ENCODE data around the gene CACNA1C.

CACNA1C gene

DNA sequence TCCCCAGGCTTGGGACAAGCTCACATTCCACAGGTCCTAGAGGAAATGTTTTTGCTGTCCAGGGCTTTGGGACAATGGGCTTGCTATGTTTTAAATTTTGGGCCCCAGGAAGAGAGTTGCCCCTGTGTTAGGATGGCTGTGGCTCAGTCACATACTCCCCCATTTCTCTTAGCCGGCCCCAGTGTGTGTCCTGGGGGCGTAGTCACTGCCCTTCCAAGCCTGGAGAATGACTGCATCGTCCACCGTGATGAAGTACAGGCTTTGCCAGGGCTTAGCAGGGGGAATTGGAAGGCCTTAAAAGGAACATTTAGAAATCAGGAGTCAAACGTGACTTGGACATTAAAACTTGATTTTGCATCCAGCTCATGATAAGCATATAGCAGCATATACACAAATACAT, 293.6 kb downstream of the CACNA1C start:
- H3K4me3 ChIP-seq (ENCODE audit: low read depth, low read length) = no peak overlapping the region
- TF ChIP-seq, protein P1, sequence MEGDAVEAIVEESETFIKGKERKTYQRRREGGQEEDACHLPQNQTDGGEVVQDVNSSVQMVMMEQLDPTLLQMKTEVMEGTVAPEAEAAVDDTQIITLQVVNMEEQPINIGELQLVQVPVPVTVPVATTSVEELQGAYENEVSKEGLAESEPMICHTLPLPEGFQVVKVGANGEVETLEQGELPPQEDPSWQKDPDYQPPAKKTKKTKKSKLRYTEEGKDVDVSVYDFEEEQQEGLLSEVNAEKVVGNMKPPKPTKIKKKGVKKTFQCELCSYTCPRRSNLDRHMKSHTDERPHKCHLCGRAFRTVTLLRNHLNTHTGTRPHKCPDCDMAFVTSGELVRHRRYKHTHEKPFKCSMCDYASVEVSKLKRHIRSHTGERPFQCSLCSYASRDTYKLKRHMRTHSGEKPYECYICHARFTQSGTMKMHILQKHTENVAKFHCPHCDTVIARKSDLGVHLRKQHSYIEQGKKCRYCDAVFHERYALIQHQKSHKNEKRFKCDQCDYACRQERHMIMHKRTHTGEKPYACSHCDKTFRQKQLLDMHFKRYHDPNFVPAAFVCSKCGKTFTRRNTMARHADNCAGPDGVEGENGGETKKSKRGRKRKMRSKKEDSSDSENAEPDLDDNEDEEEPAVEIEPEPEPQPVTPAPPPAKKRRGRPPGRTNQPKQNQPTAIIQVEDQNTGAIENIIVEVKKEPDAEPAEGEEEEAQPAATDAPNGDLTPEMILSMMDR (IDR thresholded peaks at IDR 0.05; ENCODE audit: low read depth, low read length) = no peak

GRCh38 chr12:2347137-2347843, 294.5 kb downstream of the CACNA1C start:
- H3K4me3 ChIP-seq (ENCODE audit: low read depth, low read length) = no peak overlapping the region
- TF ChIP-seq, protein P1 (IDR thresholded peaks at IDR 0.05; ENCODE audit: low read depth, low read length) = no peak

DNA sequence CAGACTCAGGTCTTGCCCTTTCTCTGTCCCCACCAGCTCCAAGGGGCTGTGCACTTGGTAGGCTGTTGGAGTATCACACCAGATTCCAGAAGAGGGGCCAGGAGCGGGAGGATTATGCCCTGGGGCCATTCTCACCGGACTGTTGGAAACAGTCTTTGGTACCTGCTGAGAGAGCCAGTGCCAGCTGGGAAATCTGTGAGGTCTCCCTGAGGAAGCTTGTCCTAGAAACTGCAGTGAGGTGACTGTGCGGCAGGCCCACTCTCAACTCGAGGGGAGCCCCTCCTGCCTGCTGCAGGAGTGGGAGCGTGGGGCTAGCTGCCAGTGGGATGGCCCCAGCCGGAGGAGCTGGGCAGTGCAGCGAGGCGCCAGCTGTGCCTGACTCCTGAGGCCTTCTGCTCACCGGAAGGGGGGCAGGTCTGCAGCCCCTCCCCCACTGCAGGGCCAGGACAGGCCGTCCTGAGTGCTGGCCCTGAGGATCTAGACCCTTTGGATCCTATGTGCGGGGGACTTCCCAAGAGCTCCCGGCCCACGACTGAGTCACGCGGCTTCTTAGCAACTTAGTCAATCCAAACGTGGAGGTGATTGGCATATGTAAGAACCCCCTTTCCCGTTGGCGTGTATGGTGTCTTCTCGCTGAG, 295.2 kb downstream of the CACNA1C start:
- TF ChIP-seq, protein P1 (IDR thresholded peaks at IDR 0.05; ENCODE audit: low read depth, low read length) = no peak

DNA sequence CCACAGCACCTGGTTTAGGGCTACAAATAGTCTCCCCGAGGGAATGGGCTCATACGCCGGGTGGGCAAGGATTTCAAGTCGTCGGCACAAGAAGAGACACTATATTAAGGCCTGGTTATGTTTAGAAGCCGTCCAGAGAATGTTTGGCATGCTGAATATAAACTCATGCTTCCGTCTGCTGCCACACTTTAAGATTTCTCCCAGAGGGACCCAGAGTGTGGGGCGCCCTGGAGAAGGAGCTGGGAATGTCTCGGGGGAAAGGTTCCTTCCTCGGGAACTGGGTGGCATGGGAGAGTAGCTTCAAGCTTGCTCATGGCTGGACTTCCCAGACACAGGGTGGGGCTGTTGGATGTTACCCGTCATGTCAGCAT, 295.7 kb downstream of the CACNA1C start:
- no peak overlapping the region for H3K4me3 ChIP-seq (ENCODE audit: low read depth, low read length)
- TF ChIP-seq, protein P1 (IDR thresholded peaks at IDR 0.05; ENCODE audit: low read depth, low read length) = no peak

More for the DNA sequence above, 295.2 kb downstream of the CACNA1C start:
- no peak overlapping the region for H3K4me3 ChIP-seq (ENCODE audit: low read depth, low read length)

DNA sequence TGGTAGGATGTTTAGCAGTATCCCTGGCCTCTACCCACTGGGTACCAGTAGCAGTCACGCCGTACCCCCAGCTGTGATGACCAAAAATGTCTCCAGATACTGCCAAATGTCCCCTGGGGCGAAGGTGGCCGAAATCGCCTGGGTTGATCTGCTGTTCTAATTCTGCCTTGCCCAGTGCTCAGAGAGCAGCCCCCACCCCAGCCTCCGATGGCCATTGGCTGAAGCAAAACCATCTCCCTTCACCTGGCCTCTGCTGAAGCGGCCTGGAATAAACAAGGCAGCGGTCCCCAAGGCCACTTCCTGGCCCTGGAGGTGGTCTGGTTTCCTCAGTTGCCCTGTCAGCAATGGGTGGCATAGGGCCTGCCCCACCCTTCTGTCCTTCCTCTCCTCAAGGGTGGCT, 298.4 kb downstream of the CACNA1C start:
- TF ChIP-seq, protein P1 (IDR thresholded peaks at IDR 0.05; ENCODE audit: low read depth, low read length) = no peak
- H3K4me3 ChIP-seq (ENCODE audit: low read depth, low read length) = no peak overlapping the region

GRCh38 chr12:2352203-2352602, 299.4 kb downstream of the CACNA1C start:
- no peak overlapping the region for H3K4me3 ChIP-seq (ENCODE audit: low read depth, low read length)
- TF ChIP-seq, protein P1 (IDR thresholded peaks at IDR 0.05; ENCODE audit: low read depth, low read length) = no peak

- TF ChIP-seq, protein P1 (IDR thresholded peaks at IDR 0.05; ENCODE audit: low read depth, low read length) = no peak
- H3K4me3 ChIP-seq (ENCODE audit: low read depth, low read length) = no peak overlapping the region
Measured at GRCh38 chr12:2353281-2353680, 300.5 kb downstream of the CACNA1C start.

All from WI38 (cell line).